A204.1 (cell line): ENCODE data around the gene PNKP.
A peak's percentile ranks its signal among the peaks of the same experiment; 100 is the strongest.

Experiments
- FAIRE-seq: peaks from 2 replicates; lab custom pipeline; 2012; peaks lifted over from hg19 to GRCh38; lab: Jason Lieb, UNC

PNKP gene

GRCh38 chr19:49818649-49819370, 48.6 kb downstream of the PNKP start:
- no peak for FAIRE-seq

GRCh38 chr19:49817964-49818648, 49.3 kb downstream of the PNKP start, which contains the start of gene MED25:
MED25 (plus strand) TSS chr19:49818289; CDS start chr19:49818342, 53 bp downstream.
- no peak for FAIRE-seq

GRCh38 chr19:49816590-49816989, 50.8 kb downstream of the PNKP start:
- no peak for FAIRE-seq

- no peak for FAIRE-seq
Measured at GRCh38 chr19:49814010-49814409, 53.4 kb downstream of the PNKP start.

GRCh38 chr19:49812997-49813861, 54.1 kb downstream of the PNKP start, which contains the start of gene FUZ:
FUZ (minus strand) TSS chr19:49813292; CDS start chr19:49813106, 186 bp downstream.
- FAIRE-seq = peak; percentile 99

GRCh38 chr19:49812452-49812996, 54.9 kb downstream of the PNKP start:
- FAIRE-seq = no peak

GRCh38 chr19:49811328-49811727, 56.0 kb downstream of the PNKP start:
- no peak for FAIRE-seq
